ENCODE results near the gene ROPN1.
"Not testable (repeated sequence)": the region's sequence is repeated elsewhere in the genome, so short reads cannot be mapped to it uniquely, and the experiment has no call there.

- TF ChIP-seq, protein P1, sequence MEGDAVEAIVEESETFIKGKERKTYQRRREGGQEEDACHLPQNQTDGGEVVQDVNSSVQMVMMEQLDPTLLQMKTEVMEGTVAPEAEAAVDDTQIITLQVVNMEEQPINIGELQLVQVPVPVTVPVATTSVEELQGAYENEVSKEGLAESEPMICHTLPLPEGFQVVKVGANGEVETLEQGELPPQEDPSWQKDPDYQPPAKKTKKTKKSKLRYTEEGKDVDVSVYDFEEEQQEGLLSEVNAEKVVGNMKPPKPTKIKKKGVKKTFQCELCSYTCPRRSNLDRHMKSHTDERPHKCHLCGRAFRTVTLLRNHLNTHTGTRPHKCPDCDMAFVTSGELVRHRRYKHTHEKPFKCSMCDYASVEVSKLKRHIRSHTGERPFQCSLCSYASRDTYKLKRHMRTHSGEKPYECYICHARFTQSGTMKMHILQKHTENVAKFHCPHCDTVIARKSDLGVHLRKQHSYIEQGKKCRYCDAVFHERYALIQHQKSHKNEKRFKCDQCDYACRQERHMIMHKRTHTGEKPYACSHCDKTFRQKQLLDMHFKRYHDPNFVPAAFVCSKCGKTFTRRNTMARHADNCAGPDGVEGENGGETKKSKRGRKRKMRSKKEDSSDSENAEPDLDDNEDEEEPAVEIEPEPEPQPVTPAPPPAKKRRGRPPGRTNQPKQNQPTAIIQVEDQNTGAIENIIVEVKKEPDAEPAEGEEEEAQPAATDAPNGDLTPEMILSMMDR (IDR thresholded peaks at IDR 0.05; ENCODE audit: insufficient read depth, low read length, poor library complexity, severe bottlenecking): not testable (repeated sequence)
- TF ChIP-seq EZH2phosphoT487 (conservative IDR thresholded peaks at IDR 0.05; ENCODE audit: low read length): not testable (repeated sequence)
These were observed at the start of gene ROPN1 for GRCh38 chr3:123991730-123992588.
